Endothelial cell of umbilical vein (primary cell): ENCODE results near the gene TSPAN18.

ENCODE experiments used
- MAX ChIP-seq: IDR thresholded peaks from 2 replicates; pipeline ENCODE4 v1.6.1; 2011; ENCODE audit not compliant: insufficient read depth, insufficient read length
- POLR2A ChIP-seq: IDR thresholded peaks from 2 replicates; pipeline ENCODE4 v1.6.1; 2012; ENCODE audit warnings: low read depth, mild to moderate bottlenecking, control low read depth, low read length
- POLR2AphosphoS5 ChIP-seq: IDR thresholded peaks from 2 replicates; pipeline ENCODE4 v1.6.1; 2012; ENCODE audit warnings: low read depth, mild to moderate bottlenecking, control low read depth, low read length, moderate library complexity; ENCODE audit not compliant: insufficient read depth

- TF ChIP-seq MAX (no peak), POLR2AphosphoS5 (no peak), POLR2A (no peak)
Measured at GRCh38 chr11:44959064-44959463, 232.3 kb downstream of the TSPAN18 start.
